Measurements from ENCODE around the gene ALS2CL. TPM values are rescaled to one million over a fixed set of nuclear protein-coding genes. Genes with fewer than 3 reads are reported as not detected.
A peak's percentile ranks its signal among the peaks of the same experiment; 100 is the strongest.

ALS2CL gene
- total and polyA plus RNA-seq, 2 experiments from 2014 or later, result 3.4 to 11.8 TPM

DNA sequence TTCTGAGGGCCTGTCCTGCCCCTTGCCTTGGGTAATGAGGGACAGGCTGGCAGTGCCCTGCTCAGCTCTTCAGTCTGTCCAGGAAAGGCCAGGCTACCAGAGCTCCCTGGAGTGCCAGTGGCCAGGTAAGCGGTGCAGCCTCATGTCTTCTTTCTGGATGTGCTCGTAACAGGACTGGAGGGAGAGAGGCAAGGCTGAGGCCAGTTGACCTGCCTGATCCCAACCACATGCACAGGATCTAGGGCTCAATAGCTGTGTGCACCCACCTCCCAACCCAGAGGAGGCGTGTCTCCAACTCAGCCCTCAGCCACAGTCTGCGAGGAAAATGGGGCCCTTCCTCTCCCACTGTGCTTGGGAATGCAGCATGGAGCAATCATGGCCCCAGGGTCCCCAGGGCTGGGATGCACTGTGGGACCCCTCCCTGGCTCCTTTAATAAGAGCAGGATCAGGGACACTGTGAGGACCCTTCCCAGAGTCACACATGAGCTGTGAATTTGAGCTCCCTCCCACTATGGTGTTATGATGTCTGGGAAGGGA lies 22.5 kb downstream of the ALS2CL start:
- H3K27ac Mint-ChIP-seq, result no peak overlapping the region
- no peak overlapping the region for H3K4me3 Mint-ChIP-seq
- no peak for DNase-seq (ENCODE audit: low spot score)

DNA sequence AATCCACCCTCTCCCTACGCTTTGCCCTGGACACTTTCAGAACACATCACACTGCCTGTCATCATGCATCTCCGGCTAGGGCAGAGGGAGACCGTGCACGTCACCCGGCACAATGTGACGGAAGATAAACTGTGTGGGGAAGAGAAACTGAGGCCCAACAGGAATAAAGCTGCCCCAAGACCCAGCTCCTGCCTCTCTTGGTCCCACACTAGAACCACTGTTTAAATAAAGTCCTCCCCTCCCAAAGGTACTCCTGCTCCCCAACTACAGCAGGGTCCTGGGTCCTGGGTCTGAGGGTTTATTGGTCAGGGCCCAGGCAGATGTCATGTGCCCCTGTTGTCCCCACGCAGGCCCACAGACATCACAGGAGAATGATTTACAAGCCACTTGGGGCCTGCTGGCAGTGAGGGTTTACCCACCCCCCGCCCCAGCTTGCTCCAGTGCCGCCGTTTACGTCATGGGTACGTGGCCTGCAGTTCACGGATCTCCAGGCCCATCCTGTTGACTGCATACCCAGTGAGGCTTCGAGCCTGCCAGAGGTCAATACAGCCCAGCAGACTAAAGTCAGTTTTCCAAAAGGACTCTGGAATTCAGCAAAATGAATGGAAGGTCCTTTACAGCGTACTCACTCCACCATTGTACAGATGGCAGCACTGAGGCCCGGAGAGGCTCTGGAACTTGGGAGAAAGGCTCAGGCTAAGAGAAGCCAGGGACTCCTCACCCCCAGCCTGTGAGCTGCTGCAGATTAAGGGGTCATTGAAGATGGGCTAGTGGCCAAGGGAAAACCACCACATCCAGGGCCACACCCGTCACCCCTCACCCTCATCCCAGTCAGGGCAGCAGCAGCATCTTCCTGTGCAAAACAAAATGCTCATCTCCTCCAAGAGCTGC lies 23.2 kb downstream of the ALS2CL start:
- no peak overlapping the region for H3K27ac Mint-ChIP-seq
- peaks cover 4% of the 10 kb centered on the region; the same call in 2 of the 3 replicates for H3K36me3 Mint-ChIP-seq (ENCODE audit: low read depth)
- H3K27me3 Mint-ChIP-seq (ENCODE audit: insufficient read depth, low read depth, poor library complexity), result peaks cover 19% of the 10 kb centered on the region
- Histone ChIP-seq H3K4me3 (no peak overlapping the region), H3K4me1 (ENCODE audit: insufficient read depth) (no peaks in the 10 kb centered on the region), H2AFZ (no peak overlapping the region), H3K79me2 (replicated peaks; ENCODE audit: insufficient read depth) (no peaks in the 10 kb centered on the region), H3K9me2 (ENCODE audit: insufficient read depth) (0 out of 2 replicates have a peak, but pooled peaks cover 4% of the 10 kb centered on the region), H4K20me1 (replicated peaks; ENCODE audit: insufficient read depth) (no peaks in the 10 kb centered on the region), H3K27ac (ENCODE audit: low read depth) (no peak overlapping the region), H3K4me2 (no peak overlapping the region), H3F3A (replicated peaks; ENCODE audit: low read depth) (no peaks in the 10 kb centered on the region), H3K27me3 (ENCODE audit: insufficient read depth) (no peaks in the 10 kb centered on the region), H3K36me3 (ENCODE audit: insufficient read depth) (no peaks in the 10 kb centered on the region)
- ATAC-seq, result no peak
- no peaks in the 10 kb centered on the region for H3K9me3 Mint-ChIP-seq
- H3K4me3 Mint-ChIP-seq, result no peak overlapping the region
- DNase-seq (ENCODE audit: low spot score), result no peak
- H3K4me1 Mint-ChIP-seq, result no peaks in the 10 kb centered on the region; the same call in 2 of the 3 replicates
- TF ChIP-seq STAT1 (IDR thresholded peaks at IDR 0.05; ENCODE audit: unreplicated experiment) (no peak), NANOG (IDR thresholded peaks at IDR 0.05; ENCODE audit: borderline replicate concordance) (no peak), EZH2phosphoT487 (IDR thresholded peaks at IDR 0.05; ENCODE audit: unreplicated experiment) (no peak), ZNF331 (CRISPR knock-in tag; IDR thresholded peaks at IDR 0.05; ENCODE audit: low read depth) (no peak), EZH2 (IDR thresholded peaks at IDR 0.05; ENCODE audit: low read depth, unreplicated experiment) (no peak), POLR2AphosphoS5 (IDR thresholded peaks at IDR 0.05; ENCODE audit: low read depth) (no peak), JUNB (IDR thresholded peaks at IDR 0.05; ENCODE audit: unreplicated experiment) (no peak)
- TF ChIP-seq, protein P1, sequence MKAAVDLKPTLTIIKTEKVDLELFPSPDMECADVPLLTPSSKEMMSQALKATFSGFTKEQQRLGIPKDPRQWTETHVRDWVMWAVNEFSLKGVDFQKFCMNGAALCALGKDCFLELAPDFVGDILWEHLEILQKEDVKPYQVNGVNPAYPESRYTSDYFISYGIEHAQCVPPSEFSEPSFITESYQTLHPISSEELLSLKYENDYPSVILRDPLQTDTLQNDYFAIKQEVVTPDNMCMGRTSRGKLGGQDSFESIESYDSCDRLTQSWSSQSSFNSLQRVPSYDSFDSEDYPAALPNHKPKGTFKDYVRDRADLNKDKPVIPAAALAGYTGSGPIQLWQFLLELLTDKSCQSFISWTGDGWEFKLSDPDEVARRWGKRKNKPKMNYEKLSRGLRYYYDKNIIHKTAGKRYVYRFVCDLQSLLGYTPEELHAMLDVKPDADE (IDR thresholded peaks at IDR 0.05), result no peak
- TF ChIP-seq, protein P2, sequence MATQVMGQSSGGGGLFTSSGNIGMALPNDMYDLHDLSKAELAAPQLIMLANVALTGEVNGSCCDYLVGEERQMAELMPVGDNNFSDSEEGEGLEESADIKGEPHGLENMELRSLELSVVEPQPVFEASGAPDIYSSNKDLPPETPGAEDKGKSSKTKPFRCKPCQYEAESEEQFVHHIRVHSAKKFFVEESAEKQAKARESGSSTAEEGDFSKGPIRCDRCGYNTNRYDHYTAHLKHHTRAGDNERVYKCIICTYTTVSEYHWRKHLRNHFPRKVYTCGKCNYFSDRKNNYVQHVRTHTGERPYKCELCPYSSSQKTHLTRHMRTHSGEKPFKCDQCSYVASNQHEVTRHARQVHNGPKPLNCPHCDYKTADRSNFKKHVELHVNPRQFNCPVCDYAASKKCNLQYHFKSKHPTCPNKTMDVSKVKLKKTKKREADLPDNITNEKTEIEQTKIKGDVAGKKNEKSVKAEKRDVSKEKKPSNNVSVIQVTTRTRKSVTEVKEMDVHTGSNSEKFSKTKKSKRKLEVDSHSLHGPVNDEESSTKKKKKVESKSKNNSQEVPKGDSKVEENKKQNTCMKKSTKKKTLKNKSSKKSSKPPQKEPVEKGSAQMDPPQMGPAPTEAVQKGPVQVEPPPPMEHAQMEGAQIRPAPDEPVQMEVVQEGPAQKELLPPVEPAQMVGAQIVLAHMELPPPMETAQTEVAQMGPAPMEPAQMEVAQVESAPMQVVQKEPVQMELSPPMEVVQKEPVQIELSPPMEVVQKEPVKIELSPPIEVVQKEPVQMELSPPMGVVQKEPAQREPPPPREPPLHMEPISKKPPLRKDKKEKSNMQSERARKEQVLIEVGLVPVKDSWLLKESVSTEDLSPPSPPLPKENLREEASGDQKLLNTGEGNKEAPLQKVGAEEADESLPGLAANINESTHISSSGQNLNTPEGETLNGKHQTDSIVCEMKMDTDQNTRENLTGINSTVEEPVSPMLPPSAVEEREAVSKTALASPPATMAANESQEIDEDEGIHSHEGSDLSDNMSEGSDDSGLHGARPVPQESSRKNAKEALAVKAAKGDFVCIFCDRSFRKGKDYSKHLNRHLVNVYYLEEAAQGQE (IDR thresholded peaks at IDR 0.05; ENCODE audit: unreplicated experiment), result no peak

More for the DNA sequence above, 22.5 kb downstream of the ALS2CL start:
- no peaks in the 10 kb centered on the region for H3K9me3 Mint-ChIP-seq
- Histone ChIP-seq H3K4me3 (no peak overlapping the region), H3K36me3 (ENCODE audit: insufficient read depth) (no peaks in the 10 kb centered on the region), H3K27ac (ENCODE audit: low read depth) (no peak overlapping the region), H3K4me2 (no peak overlapping the region), H3K4me1 (ENCODE audit: insufficient read depth) (no peaks in the 10 kb centered on the region), H2AFZ (no peak overlapping the region), H3K9me2 (ENCODE audit: insufficient read depth) (0 out of 2 replicates have a peak, but pooled peaks cover 4% of the 10 kb centered on the region), H4K20me1 (replicated peaks; ENCODE audit: insufficient read depth) (no peaks in the 10 kb centered on the region), H3K27me3 (ENCODE audit: insufficient read depth) (no peaks in the 10 kb centered on the region), H3K79me2 (replicated peaks; ENCODE audit: insufficient read depth) (no peaks in the 10 kb centered on the region), H3F3A (replicated peaks; ENCODE audit: low read depth) (no peaks in the 10 kb centered on the region)
- ATAC-seq, result peak; percentile 21; the same call in 2 of the 3 replicates
- TF ChIP-seq ZNF114 (CRISPR knock-in tag; IDR thresholded peaks at IDR 0.05) (no peak), NANOG (IDR thresholded peaks at IDR 0.05; ENCODE audit: borderline replicate concordance) (no peak), ZNF331 (CRISPR knock-in tag; IDR thresholded peaks at IDR 0.05; ENCODE audit: low read depth) (no peak), CREB1 (CRISPR knock-in tag; IDR thresholded peaks at IDR 0.05; ENCODE audit: low read depth) (no peak)
- TF ChIP-seq, protein P3, sequence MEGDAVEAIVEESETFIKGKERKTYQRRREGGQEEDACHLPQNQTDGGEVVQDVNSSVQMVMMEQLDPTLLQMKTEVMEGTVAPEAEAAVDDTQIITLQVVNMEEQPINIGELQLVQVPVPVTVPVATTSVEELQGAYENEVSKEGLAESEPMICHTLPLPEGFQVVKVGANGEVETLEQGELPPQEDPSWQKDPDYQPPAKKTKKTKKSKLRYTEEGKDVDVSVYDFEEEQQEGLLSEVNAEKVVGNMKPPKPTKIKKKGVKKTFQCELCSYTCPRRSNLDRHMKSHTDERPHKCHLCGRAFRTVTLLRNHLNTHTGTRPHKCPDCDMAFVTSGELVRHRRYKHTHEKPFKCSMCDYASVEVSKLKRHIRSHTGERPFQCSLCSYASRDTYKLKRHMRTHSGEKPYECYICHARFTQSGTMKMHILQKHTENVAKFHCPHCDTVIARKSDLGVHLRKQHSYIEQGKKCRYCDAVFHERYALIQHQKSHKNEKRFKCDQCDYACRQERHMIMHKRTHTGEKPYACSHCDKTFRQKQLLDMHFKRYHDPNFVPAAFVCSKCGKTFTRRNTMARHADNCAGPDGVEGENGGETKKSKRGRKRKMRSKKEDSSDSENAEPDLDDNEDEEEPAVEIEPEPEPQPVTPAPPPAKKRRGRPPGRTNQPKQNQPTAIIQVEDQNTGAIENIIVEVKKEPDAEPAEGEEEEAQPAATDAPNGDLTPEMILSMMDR (conservative IDR thresholded peaks at IDR 0.05; ENCODE audit: low read depth in 2 of 2), result no peak
- TF ChIP-seq, protein P1 (IDR thresholded peaks at IDR 0.05), result no peak
- peaks cover 4% of the 10 kb centered on the region; the same call in 2 of the 3 replicates for H3K36me3 Mint-ChIP-seq (ENCODE audit: low read depth)
- peaks cover 15% of the 10 kb centered on the region for H3K27me3 Mint-ChIP-seq (ENCODE audit: insufficient read depth, low read depth, poor library complexity)
- no peaks in the 10 kb centered on the region; the same call in 2 of the 3 replicates for H3K4me1 Mint-ChIP-seq

Measured in GM23338 (cell line).